ENCODE measurements around the gene TADA3. TPM values are rescaled to one million over a fixed set of nuclear protein-coding genes. Genes with fewer than 3 reads are reported as not detected.
A peak's percentile ranks its signal among the peaks of the same experiment; 100 is the strongest.

The TADA3 gene
- total RNA-seq, 1 experiment from 2014 or later = 50.1 TPM

DNA sequence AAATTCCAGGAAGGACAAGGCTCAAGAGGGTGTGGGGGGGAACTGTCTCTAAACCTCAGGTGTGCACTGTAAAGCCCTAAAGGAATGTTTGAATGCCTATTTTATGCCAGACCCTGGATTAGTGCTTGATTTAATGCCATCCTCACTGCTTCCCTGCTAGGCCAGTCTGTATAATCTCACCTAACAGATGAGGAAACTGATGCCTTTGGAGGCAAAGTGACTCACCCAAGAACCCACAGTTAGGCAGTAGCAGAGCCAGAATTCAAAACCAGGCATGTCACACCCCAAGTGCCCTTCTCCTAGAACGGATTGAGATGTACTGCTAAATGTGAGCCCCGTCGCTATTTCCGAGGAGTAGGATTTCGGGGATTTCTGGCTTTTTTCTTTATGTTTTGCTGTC is 30.4 kb downstream of the TADA3 start:
- no peak for DNase-seq (ENCODE audit: low read depth)

GRCh38 chr3:9760779-9761505 is 31.3 kb downstream of the TADA3 start:
- DNase-seq (ENCODE audit: low read depth) = no peak

GRCh38 chr3:9757427-9757826 is 34.8 kb downstream of the TADA3 start:
- DNase-seq (ENCODE audit: low read depth) = no peak

DNA sequence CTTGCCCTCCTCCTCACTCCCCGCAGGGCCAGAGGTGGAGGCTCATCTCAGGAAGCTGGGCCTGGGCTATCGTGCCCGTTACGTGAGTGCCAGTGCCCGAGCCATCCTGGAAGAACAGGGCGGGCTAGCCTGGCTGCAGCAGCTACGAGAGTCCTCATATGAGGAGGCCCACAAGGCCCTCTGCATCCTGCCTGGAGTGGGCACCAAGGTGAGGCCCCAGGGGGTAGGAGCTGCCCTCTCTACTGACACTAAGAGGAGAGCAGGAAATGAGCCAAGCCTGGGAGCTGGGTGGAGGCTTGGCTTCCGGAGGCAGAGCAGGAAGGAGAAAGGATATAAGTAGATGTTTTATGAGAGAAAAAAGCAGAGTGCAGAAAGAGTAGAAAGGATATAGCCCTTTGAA is 37.6 kb downstream of the TADA3 start:
- DNase-seq (ENCODE audit: low read depth) = no peak

DNA sequence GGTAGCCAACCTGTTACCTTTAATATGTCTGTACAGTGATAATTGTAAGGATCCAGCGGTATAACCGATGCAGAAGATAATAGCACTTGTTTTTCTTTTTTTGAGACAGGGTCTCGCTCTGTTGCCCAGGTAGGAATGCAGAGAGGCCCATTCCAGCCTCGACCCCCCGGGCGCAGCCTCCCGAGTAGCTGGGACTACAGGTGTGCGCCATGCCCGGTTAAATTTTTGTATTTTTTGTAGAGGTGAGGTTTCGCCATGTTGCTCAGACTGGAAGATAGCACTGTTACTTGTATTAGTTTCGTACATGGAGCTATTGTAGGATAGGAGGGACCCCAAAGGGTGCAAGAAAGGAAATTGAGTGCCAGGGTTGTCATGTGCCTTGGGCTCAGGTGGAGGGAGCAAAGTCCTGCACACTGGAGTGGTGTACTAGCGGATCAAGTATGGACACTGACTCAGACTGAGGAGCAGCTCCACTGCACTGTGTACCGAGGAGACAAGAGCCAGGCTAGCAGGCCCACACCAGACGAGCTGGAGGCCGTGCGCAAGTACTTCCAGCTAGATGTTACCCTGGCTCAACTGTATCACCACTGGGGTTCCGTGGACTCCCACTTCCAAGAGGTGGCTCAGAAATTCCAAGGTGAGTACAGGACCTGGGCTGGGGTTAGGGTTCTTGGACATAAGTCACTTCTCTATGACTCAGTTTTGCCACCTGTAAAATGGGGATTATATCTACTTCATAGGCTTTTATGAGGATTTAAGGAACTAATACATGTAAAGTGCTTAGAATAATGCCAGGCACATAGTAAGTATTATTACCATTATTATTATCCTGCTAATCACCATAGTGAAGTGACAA is 41.5 kb downstream of the TADA3 start:
- peak; percentile 19 for DNase-seq (ENCODE audit: low read depth)

GRCh38 chr3:9749645-9750555 is 42.4 kb downstream of the TADA3 start, which contains the start of gene OGG1:
TSS of gene OGG1 (plus strand) at chr3:9749952. CDS start at chr3:9750287, 335 bp downstream.
- DNase-seq (ENCODE audit: low read depth) = peak; percentile 97

DNA sequence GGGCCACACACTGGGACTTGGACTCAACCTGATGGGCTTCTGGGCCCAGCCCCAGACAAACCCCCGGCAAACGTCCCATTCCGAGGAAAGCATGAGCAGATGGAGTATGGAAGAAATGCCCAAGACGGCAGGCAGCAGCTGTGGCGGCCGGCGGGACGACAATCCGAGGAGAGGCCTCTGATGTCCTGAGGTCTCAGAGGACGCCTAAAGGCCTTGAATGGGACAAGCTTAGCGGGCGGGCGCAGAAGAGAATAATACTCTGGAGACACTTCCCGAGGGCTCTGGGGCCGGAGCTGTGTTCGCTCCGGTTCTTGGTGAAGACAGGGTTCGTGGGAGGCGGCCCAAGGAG is 43.0 kb downstream of the TADA3 start:
- DNase-seq (ENCODE audit: low read depth) = no peak

GRCh38 chr3:9748031-9748430 is 44.2 kb downstream of the TADA3 start:
- no peak for DNase-seq (ENCODE audit: low read depth)

GRCh38 chr3:9747267-9747666 is 45.0 kb downstream of the TADA3 start:
- DNase-seq (ENCODE audit: low read depth) = no peak

GRCh38 chr3:9746330-9746729 is 45.9 kb downstream of the TADA3 start:
- peak; percentile 75 for DNase-seq (ENCODE audit: low read depth)

DNA sequence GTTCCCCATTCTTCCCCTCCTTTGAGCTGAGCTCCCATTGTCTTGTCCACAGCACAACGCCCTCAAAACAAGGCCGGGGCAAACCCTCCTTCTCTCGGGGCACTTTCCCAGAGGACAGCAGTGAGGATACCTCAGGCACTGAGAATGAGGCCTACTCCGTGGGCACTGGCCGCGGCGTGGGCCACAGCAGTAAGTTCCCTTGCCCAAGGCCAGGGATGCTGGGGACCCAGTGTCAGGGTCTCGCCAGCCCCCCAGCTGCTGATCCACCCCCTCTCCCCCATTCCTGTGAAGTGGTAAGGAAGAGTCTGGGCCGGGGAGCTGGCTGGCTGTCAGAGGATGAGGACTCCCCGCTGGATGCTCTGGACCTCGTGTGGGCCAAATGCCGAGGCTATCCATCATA is 46.8 kb downstream of the TADA3 start:
- DNase-seq (ENCODE audit: low read depth) = no peak

GRCh38 chr3:9744162-9744561 is 48.1 kb downstream of the TADA3 start:
- no peak for DNase-seq (ENCODE audit: low read depth)

- DNase-seq (ENCODE audit: low read depth) = no peak
These were observed 48.7 kb downstream of the TADA3 start for GRCh38 chr3:9743548-9743947.

DNA sequence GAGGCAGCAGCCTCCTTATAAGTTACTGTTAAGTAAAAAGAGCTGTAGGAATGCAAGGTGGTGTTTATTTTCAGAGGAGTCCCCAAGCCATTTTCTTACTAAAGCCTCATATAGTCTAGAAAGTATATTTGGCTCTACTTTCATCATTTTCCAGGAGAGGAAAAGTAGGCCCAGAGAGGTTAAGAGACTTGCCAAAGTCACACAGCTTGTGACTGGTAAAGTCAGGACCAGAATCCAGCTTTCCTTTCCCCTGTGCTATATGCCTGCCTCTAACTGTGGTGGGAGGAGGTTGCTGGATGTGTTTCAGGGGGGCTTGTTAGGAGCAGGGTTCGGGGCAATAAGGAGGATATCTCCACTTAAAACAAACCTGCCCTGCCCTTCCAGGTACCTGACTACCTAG is 49.7 kb downstream of the TADA3 start:
- no peak for DNase-seq (ENCODE audit: low read depth)

DNA sequence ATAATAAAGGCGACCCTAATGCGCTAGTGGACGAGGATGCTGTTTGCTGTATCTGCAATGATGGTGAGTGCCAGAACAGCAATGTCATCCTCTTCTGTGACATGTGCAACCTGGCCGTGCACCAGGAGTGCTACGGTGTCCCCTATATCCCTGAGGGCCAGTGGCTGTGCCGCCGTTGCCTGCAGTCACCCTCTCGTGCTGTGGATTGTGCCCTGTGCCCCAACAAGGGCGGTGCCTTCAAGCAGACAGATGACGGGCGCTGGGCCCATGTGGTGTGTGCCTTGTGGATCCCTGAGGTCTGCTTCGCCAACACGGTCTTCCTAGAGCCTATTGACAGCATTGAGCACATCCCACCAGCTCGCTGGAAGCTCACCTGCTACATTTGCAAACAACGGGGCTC is 53.1 kb downstream of the TADA3 start:
- DNase-seq (ENCODE audit: low read depth) = no peak

- no peak for DNase-seq (ENCODE audit: low read depth)
These were observed 55.4 kb downstream of the TADA3 start for GRCh38 chr3:9736831-9737230.

DNA sequence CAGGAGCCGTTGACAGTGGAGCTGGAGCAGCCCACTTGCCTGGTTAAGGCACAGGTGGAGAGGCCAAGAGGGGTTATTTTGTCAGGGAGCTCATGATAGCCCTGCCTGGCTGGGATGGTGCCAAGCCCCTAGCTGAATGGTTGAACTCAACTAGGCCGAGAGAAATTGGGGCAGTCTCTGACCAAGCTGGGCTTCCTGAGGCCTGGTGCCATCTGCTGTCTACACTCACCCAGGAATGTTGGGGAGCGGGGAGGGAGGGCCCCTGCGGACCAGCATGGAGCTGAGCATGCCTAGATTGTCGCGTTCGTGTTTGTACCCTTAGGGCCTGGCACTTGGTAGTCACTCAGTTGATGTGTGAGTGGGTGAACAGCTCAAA is 59.5 kb downstream of the TADA3 start:
- DNase-seq (ENCODE audit: low read depth) = no peak

DNA sequence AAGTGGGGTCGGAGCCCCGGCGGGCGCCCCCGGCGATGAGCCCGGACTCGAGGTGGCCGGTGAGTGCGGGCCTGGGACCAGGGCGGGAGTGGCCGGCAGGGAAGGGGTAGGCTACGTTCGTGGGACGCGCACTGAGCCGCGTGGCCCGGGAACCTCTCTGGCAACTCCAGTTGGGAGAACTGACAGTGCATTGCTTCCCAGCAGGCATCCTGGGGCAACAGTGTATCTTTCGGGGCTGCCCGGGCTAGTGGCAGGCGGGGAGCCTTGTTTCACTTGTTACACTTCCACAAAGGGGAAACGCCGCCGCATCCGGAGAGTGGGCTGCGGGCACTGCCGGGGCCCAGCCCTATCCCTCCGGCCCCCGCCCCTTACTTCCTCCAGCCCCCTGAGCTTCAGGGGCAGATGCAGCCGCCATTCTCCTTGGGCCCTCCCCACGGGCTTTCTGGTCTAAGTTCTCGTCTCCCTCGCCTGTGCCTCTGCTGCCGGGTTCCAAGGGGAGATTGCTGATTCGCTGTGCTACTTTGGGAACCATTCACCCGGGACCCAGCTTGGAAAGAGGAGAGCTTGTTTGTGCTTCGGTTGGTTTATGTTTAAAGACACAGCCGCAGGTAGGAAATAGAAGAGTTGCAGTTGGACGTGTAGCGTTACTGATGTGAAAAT is 60.1 kb downstream of the TADA3 start:
- no peak for DNase-seq (ENCODE audit: low read depth)

DNA sequence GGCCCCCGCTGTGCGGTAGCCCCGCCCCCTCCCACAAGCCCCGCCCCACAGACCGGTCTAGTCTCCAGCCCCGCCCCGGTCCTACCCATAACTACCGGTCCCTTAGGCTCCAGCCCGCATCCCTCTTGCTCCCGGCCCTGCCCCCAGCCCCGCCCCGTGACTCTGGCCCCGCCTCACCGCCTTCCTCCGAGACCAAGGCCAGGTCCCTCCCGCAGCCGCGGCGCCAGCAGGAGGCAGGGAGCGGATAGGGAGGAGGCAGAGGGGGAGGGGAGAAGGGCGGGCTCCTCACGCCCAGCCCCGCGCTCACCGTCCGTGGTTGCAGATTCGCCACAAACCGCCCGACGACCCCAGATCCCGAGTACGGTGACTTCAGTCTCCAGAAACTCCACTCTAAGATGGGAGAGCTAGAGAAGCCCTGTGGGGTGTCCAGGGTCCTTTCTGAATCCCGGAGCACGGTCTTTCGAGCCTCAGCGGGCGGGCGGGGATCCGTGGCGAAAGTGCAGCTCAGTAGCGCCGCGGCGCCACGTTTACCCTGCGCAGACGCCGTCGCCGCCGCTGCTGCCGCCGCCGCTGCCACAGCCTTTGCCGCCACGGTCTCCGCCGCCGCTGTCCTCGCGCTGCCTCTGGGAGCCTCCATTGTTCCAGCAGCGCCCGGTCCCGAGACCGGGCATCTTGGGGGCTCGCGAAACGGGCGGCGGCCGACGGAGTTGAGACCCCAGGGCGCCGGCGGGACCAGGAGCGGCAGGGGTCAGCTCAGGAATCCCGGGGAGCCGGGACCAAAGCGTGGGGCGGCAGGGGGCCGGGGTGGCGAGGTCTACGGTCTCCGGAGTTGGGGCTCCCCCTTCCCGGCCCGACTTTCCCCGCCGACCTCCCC is 60.8 kb downstream of the TADA3 start, which contains the start of gene BRPF1:
Gene BRPF1, plus strand, starts transcription at position 530 of the 874 bp plus-strand sequence. CDS start 2,406 bp downstream, outside the sequence.
- peak; percentile 99 for DNase-seq (ENCODE audit: low read depth)

- no peak for DNase-seq (ENCODE audit: low read depth)
These were observed 61.5 kb downstream of the TADA3 start for GRCh38 chr3:9730657-9731205.
